Thymus (tissue), 11 donors: ENCODE results near the gene RAI14. TPM values are rescaled to one million over a fixed set of nuclear protein-coding genes. Genes with fewer than 3 reads are reported as not detected.

Experiments used
- DNase-seq, 9 donors: peaks; one replicate each; pipeline ENCODE4 v3.0.0-alpha.2; 2013; ENCODE audit warnings: low spot score in 9 of 9, low read depth in 6 of 9, missing footprints in 1 of 9
- H3K27ac ChIP-seq, 2 donors: one replicate each; pipeline ENCODE4 v1.5.1; 2013; ENCODE audit warnings: control low read depth in 1 of 2, low read depth in 1 of 2, low read length in 1 of 2, mild to moderate bottlenecking in 1 of 2, moderate library complexity in 1 of 2
- H3K27me3 ChIP-seq, 2 donors: one replicate each; pipeline ENCODE4 v1.5.1; 2013; ENCODE audit warnings: low read length in 1 of 2; ENCODE audit not compliant: control insufficient read depth in 2 of 2, insufficient read depth in 1 of 2
- H3K36me3 ChIP-seq, 2 donors: one replicate each; pipeline ENCODE4 v1.5.1; 2013; ENCODE audit warnings: low read length in 1 of 2, mild to moderate bottlenecking in 1 of 2, moderate library complexity in 1 of 2; ENCODE audit not compliant: control insufficient read depth in 2 of 2, insufficient read depth in 2 of 2
- H3K4me1 ChIP-seq, 2 donors: one replicate each; pipeline ENCODE4 v1.5.1; 2013; ENCODE audit warnings: low read length in 2 of 2; ENCODE audit not compliant: control insufficient read depth in 2 of 2, insufficient read depth in 2 of 2
- H3K4me3 ChIP-seq, 2 donors: one replicate each; pipeline ENCODE4 v1.5.1; 2013; ENCODE audit warnings: low read length in 2 of 2, control low read depth in 1 of 2, mild to moderate bottlenecking in 1 of 2
- H3K9me3 ChIP-seq, 2 donors: one replicate each; pipeline ENCODE4 v1.5.1; 2013; ENCODE audit warnings: low read length in 1 of 2, mild to moderate bottlenecking in 1 of 2; ENCODE audit not compliant: control insufficient read depth in 2 of 2, insufficient read depth in 1 of 2
- whole genome bisulfite sequencing: extraction: QIAGEN DNeasy Blood & Tissue Kit; methylation state at CpG from one replicate; pipeline ENCODE4 v1.1.7; 2013; 5-methylcytosine and 5-hydroxymethylcytosine counted together
- polyA plus RNA-seq: library from polyadenylated mRNA; stranded (reverse); fragments of 200-250 nt; gene quantifications from one replicate; pipeline ENCODE4 v1.2.3, GENCODE V29; 2013
- total RNA-seq: library from RNA; stranded (reverse); fragments of 120-200 nt; gene quantifications from one replicate; pipeline ENCODE4 v1.2.4, GENCODE V29; 2013
- donor health status: healthy.

The RAI14 gene
- total and polyA plus RNA-seq, 2 donors, result 6.0 to 10.4 TPM

DNA sequence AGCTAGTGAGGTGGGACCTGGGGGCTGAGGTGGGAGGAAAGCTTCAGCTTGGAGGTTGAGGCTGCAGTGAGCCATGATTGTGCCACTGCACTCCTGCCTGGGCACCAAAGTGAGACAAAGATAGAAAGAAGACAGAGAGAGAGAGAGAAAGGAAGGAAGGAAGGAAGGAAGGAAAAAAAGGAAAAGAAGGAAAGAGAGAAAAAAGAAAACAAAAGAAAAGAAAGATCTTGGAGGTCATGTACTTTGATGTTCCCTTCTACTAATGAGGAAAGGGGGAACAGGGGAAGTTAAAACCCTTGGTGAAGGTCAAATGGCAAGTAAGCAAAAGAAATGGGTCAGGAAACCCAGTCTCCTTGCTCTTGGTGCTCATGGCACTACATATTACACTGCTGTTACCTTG is 2.4 kb upstream of the RAI14 start:
- no peaks in the 10 kb centered on the region for H3K9me3 ChIP-seq
- no peak overlapping the region for H3K27ac ChIP-seq
- H3K36me3 ChIP-seq, result no peaks in the 10 kb centered on the region
- H3K4me1 ChIP-seq, result peaks cover 9 to 11% of the 10 kb centered on the region in 2 donors
- H3K27me3 ChIP-seq, result peaks cover 13 to 46% of the 10 kb centered on the region in 2 donors
- H3K4me3 ChIP-seq, result no peak overlapping the region
- DNase-seq, result no peak

- H3K4me3 ChIP-seq, result peak overlapping the region; percentile 32 to 59
- peak overlapping the region; percentile 71 to 72 for H3K27ac ChIP-seq
- no peaks in the 10 kb centered on the region for H3K36me3 ChIP-seq
- H3K9me3 ChIP-seq, result no peaks in the 10 kb centered on the region
- 2% methylated on average over 16 of the region's 16 CpGs for WGBS
- DNase-seq, result peak in 4 of 9 donors; percentile 11 to 46 (median 20)
- H3K27me3 ChIP-seq, result peaks cover 13 to 48% of the 10 kb centered on the region in 2 donors
- H3K4me1 ChIP-seq, result peaks cover 9 to 11% of the 10 kb centered on the region in 2 donors
Observed at GRCh38 chr5:34655354-34655991, 655 bp upstream of the RAI14 start.

GRCh38 chr5:34656700-34657273 is 659 bp downstream of the RAI14 start:
- H3K4me1 ChIP-seq, result peaks cover 9 to 11% of the 10 kb centered on the region in 2 donors
- no peaks in the 10 kb centered on the region for H3K9me3 ChIP-seq
- no peaks in the 10 kb centered on the region for H3K36me3 ChIP-seq
- peak overlapping the region; percentile 44 to 59 for H3K4me3 ChIP-seq
- H3K27ac ChIP-seq, result peak overlapping the region; percentile 43 to 71
- DNase-seq, result peak in 1 of 9 donors; percentile 10
- WGBS, result under 1% methylated on average over 53 of the region's 53 CpGs
- H3K27me3 ChIP-seq, result peaks cover 13 to 48% of the 10 kb centered on the region in 2 donors

DNA sequence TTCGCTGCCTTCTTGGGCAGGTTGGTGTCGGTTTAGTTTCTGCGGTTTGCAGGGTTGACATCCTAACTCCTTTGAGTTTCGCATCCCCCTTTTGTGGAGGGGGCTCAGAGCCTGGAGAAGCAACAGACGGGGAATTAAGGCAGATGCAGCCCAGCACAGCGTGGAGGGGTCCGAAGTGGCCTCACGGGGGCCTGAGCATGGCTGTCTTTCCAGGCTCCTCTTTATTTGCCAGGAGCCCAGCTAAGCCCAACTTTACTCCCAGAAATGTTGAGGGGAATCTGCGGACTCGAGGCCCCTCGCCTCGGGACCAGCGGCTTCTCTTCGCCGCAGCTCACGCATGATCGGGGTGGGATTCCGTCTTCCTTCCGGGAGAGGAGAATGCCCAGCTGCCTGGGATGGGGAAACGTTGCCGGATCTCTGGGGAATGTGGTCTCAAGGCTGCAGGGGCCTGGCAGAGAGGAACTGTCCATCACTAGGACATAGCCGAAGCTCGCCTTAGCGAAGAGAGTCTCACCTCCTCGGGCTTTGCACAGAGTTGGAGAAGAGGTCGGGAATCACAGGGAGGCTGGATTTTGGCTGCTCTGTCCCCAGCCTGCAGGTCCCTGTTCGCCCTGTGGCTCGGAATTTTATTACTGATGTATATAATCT is 1.3 kb downstream of the RAI14 start:
- H3K4me3 ChIP-seq, result peak overlapping the region; percentile 44 to 59
- no peaks in the 10 kb centered on the region for H3K36me3 ChIP-seq
- peaks cover 13 to 48% of the 10 kb centered on the region in 2 donors for H3K27me3 ChIP-seq
- H3K4me1 ChIP-seq, result peaks cover 9 to 11% of the 10 kb centered on the region in 2 donors
- H3K9me3 ChIP-seq, result no peaks in the 10 kb centered on the region
- DNase-seq, result peak in 1 of 9 donors; percentile 15
- 11% methylated on average over 28 of the region's 28 CpGs for WGBS
- no peak overlapping the region for H3K27ac ChIP-seq

DNA sequence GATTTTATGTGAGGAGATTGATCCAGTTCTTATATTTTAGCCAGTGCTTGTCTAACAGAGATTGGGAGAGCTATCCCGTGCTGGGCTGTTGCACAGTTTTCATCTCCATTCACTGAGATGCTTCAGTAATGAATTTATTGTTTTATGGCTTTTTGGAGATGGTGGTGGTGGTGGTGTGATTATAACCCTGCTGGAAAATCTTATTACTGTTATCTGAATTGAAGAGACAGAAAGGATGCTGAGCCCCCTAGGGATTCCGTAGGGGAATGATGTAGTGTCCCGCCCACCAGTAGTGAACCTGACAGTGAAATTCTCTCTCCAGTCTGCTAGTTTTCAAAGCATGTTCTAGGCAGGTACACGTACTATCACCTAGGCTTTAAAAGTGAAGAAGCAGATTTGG is 1.9 kb downstream of the RAI14 start:
- 77% methylated on average over 4 of the region's 4 CpGs for WGBS
- H3K27me3 ChIP-seq, result peaks cover 13 to 48% of the 10 kb centered on the region in 2 donors
- H3K4me3 ChIP-seq, result no peak overlapping the region
- H3K9me3 ChIP-seq, result no peaks in the 10 kb centered on the region
- H3K27ac ChIP-seq, result no peak overlapping the region
- peaks cover 9 to 11% of the 10 kb centered on the region in 2 donors for H3K4me1 ChIP-seq
- DNase-seq, result no peak
- no peaks in the 10 kb centered on the region for H3K36me3 ChIP-seq

DNA sequence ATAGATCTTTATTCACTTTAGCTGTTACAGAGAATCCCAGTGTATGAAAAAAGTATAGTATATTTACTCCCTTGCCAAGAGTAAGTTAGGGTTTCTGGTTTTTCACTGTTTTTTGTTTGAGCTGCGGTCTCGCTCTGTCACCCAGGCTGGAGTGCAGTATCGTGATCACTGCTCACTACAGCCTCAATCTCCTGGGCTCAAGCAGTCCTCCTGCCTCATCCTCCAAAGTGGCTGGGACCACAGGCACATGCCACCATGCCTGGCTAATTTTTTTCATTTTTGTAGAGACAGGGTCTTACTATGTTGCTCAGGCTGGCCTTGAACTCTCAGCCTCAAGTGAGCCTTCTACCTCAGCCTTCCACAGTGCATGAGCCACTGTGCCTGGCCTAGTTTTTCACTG is 3.0 kb downstream of the RAI14 start:
- Histone ChIP-seq H3K4me3 (no peak overlapping the region), H3K36me3 (no peaks in the 10 kb centered on the region), H3K4me1 (peaks cover 9 to 11% of the 10 kb centered on the region in 2 donors), H3K27me3 (peaks cover 13 to 45% of the 10 kb centered on the region in 2 donors), H3K9me3 (no peaks in the 10 kb centered on the region), H3K27ac (no peak overlapping the region)
- DNase-seq, result no peak
- 94% methylated on average over 3 of the region's 3 CpGs for WGBS

DNA sequence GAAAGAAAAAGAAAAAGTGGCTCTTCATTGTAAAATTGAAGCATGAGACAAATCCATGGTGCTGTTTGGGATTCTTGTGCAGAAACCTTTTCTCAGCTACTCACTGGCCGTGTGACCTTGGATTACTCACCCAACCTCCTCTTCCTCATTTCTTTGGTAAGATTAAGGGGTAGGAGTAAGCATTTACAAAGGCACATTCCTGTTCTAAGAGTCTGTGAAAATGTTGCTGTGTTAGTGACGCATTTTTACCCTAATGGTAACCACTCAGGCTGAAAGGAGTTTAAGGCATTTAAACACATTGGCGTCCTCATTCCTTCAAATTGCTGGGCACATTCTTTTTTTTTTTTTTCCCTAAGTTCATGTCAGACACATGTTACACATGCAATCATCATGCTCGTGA is 4.3 kb downstream of the RAI14 start:
- no peaks in the 10 kb centered on the region for H3K36me3 ChIP-seq
- peaks cover 9 to 11% of the 10 kb centered on the region in 2 donors for H3K4me1 ChIP-seq
- WGBS, result 95% methylated on average over 4 of the region's 4 CpGs
- no peak for DNase-seq
- H3K27ac ChIP-seq, result no peak overlapping the region
- peaks cover 8 to 33% of the 10 kb centered on the region in 2 donors for H3K27me3 ChIP-seq
- no peaks in the 10 kb centered on the region for H3K9me3 ChIP-seq
- no peak overlapping the region for H3K4me3 ChIP-seq

DNA sequence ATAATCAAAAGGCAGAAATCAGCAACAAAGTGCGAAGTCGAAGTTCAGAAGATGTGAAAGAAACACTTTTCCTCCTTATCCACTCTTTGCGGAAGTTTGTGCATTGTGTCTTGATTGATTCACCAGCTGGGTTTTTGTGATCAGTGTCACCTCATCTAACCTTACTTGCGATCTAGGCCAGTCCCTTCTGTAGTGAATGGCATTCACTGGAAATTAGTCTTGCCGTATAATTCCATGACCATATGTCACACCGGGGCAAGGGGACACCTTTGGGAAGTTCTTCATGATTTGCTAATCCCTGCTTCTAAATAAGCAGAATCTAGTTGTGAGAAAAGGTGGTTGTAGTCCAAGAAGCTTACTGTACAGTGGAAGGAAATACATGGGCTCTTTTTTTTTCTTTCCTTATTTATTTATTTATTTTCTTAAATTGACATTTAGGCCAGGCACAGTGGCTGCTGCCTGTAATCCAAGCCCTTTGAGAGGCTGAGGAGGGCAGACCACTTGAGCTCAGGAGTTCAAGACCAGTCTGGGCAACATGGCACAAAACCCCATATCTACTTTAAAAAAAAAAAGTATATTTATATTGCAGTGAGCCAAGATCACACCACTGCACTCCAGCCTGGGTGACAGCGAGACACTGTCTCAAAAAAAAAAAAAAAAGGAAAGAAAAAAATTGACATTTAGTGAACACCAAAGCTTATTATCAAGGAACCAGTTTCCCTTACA is 7.8 kb downstream of the RAI14 start:
- no peaks in the 10 kb centered on the region for H3K36me3 ChIP-seq
- 97% methylated on average over 7 of the region's 7 CpGs for WGBS
- H3K4me3 ChIP-seq, result no peak overlapping the region
- no peak for DNase-seq
- no peaks in the 10 kb centered on the region for H3K4me1 ChIP-seq
- no peaks in the 10 kb centered on the region for H3K9me3 ChIP-seq
- no peak overlapping the region for H3K27ac ChIP-seq
- H3K27me3 ChIP-seq, result peaks cover 0 to 2% of the 10 kb centered on the region in 2 donors
